GM18507 (cell line): Measurements from ENCODE around the gene LINS1.
A peak's percentile ranks its signal among the peaks of the same experiment; 100 is the strongest.
"Not testable (repeated sequence)": the region's sequence is repeated elsewhere in the genome, so short reads cannot be mapped to it uniquely, and the experiment has no call there.

Source experiments
- DNase-seq: peaks from one replicate; pipeline ENCODE4 v3.0.0; 2011; ENCODE audit warnings: low read depth; ENCODE audit not compliant: insufficient read length; ENCODE audit errors: extremely low spot score
- FAIRE-seq: peaks from 2 replicates; lab custom pipeline; 2011; peaks lifted over from hg19 to GRCh38; lab: Jason Lieb, UNC

LINS1 gene

GRCh38 chr15:100602823-100603393 is 924 bp upstream of the LINS1 start:
- peak; percentile 81 for FAIRE-seq
- peak; percentile 17 for DNase-seq

GRCh38 chr15:100601617-100602063 is 344 bp downstream of the LINS1 start:
- no peak for FAIRE-seq
- DNase-seq = no peak

GRCh38 chr15:100601163-100601562 is 821 bp downstream of the LINS1 start:
- DNase-seq (no peak), FAIRE-seq (no peak)

GRCh38 chr15:100598655-100599054 is 3.3 kb downstream of the LINS1 start:
- FAIRE-seq = no peak
- DNase-seq = no peak

- no peak for FAIRE-seq
- no peak for DNase-seq
Measured at GRCh38 chr15:100597862-100598261, 4.1 kb downstream of the LINS1 start.

GRCh38 chr15:100596792-100597191 is 5.2 kb downstream of the LINS1 start:
- DNase-seq (peak; percentile 8), FAIRE-seq (peak; percentile 89)

- FAIRE-seq (no peak), DNase-seq (no peak)
Measured at GRCh38 chr15:100595964-100596363, 6.0 kb downstream of the LINS1 start.

GRCh38 chr15:100593431-100593830 is 8.6 kb downstream of the LINS1 start:
- no peak for FAIRE-seq
- DNase-seq = no peak

- no peak for FAIRE-seq
Measured at GRCh38 chr15:100592898-100593297, 9.1 kb downstream of the LINS1 start.

GRCh38 chr15:100591835-100592234 is 10.1 kb downstream of the LINS1 start:
- FAIRE-seq (no peak), DNase-seq (no peak)

More at GRCh38 chr15:100592898-100593297, 9.1 kb downstream of the LINS1 start:
- DNase-seq = no peak

GRCh38 chr15:100591163-100591562 is 10.8 kb downstream of the LINS1 start:
- not testable (repeated sequence) for DNase-seq, FAIRE-seq

GRCh38 chr15:100588638-100589242 is 13.2 kb downstream of the LINS1 start:
- no peak for FAIRE-seq

GRCh38 chr15:100580414-100580813 is 21.6 kb downstream of the LINS1 start:
- FAIRE-seq (no peak), DNase-seq (no peak)

More at GRCh38 chr15:100588638-100589242, 13.2 kb downstream of the LINS1 start:
- no peak for DNase-seq

GRCh38 chr15:100573526-100573925 is 28.5 kb downstream of the LINS1 start:
- no peak for FAIRE-seq
- no peak for DNase-seq

GRCh38 chr15:100572362-100572983 is 29.5 kb downstream of the LINS1 start:
- FAIRE-seq (peak; percentile 29), DNase-seq (no peak)

- FAIRE-seq (no peak), DNase-seq (no peak)
Measured at GRCh38 chr15:100571592-100572167, 30.3 kb downstream of the LINS1 start.

GRCh38 chr15:100570735-100571313 is 31.2 kb downstream of the LINS1 start:
- DNase-seq (no peak), FAIRE-seq (no peak)

GRCh38 chr15:100570275-100570674 is 31.7 kb downstream of the LINS1 start:
- FAIRE-seq = no peak
- no peak for DNase-seq

- FAIRE-seq (no peak), DNase-seq (no peak)
Measured at GRCh38 chr15:100569391-100569790, 32.6 kb downstream of the LINS1 start.
